Measurements from ENCODE around the gene USP2. TPM values are rescaled to one million over a fixed set of nuclear protein-coding genes. Genes with fewer than 3 reads are reported as not detected.

The USP2 gene
- total RNA-seq, 4 donors from 2014 or later = 4.6 to 10.0 (median 6.6) TPM

GRCh38 chr11:119316729-119317591 lies 64.5 kb downstream of the USP2 start, which contains the start of gene MCAM:
TSS of gene MCAM (minus strand) at chr11:119317130. CDS start at chr11:119317101, 29 bp downstream.
- Histone ChIP-seq H3K4me3 (peak within 1 kb of the TSS; percentile 70 to 87), H3K27me3 (no peaks in the 10 kb centered on the region), H3K4me1 (peaks cover 12 to 99% (median 50%) of the 10 kb centered on the region in 3 donors), H3K27ac (peak within 1 kb of the TSS; percentile 90 to 99 (median 98)), H3K36me3 (peaks cover 0 to 31% of the 10 kb centered on the region in 2 donors), H3K9me3 (no peaks in the 10 kb centered on the region)
- TF ChIP-seq POLR2A (IDR thresholded peaks at IDR 0.05) = peak; percentile 85 to 91
- TF ChIP-seq POLR2AphosphoS5 (IDR thresholded peaks at IDR 0.05) = peak; percentile 96
- no peak for TF ChIP-seq EP300 (IDR thresholded peaks at IDR 0.05)
- TF ChIP-seq CTCF (IDR thresholded peaks at IDR 0.05) = no peak
- ATAC-seq = peak; percentile 44
- WGBS, 2 donors (ENCODE audit: low coverage in 1 of 2) = no CpG with 5 or more reads among the region's 74 CpGs

GRCh38 chr11:119316016-119316728 lies 65.3 kb downstream of the USP2 start:
- H3K36me3 ChIP-seq = peaks cover 0 to 38% of the 10 kb centered on the region in 2 donors
- H3K27me3 ChIP-seq = no peaks in the 10 kb centered on the region
- ATAC-seq = peak; percentile 34
- H3K4me1 ChIP-seq = peaks cover 12 to 99% (median 42%) of the 10 kb centered on the region in 3 donors
- H3K4me3 ChIP-seq = peak overlapping the region; percentile 70 to 87
- WGBS, 2 donors (ENCODE audit: low coverage in 1 of 2) = 0% methylated on average over 1 of the region's 46 CpGs; no CpG with 5 or more reads in 1 of the 2 donors
- no peaks in the 10 kb centered on the region for H3K9me3 ChIP-seq
- TF ChIP-seq POLR2AphosphoS5 (IDR thresholded peaks at IDR 0.05) = no peak
- TF ChIP-seq CTCF (IDR thresholded peaks at IDR 0.05) = no peak
- peak in 1 of 2 donors; percentile 20 for TF ChIP-seq POLR2A (IDR thresholded peaks at IDR 0.05)
- TF ChIP-seq EP300 (IDR thresholded peaks at IDR 0.05) = no peak
- peak overlapping the region; percentile 90 to 99 (median 98) for H3K27ac ChIP-seq

- 0% methylated on average over 2 to 3 of the region's 29 CpGs for WGBS, 2 donors (ENCODE audit: low coverage in 1 of 2)
- H3K36me3 ChIP-seq = peaks cover 0 to 46% of the 10 kb centered on the region in 2 donors
- H3K9me3 ChIP-seq = no peaks in the 10 kb centered on the region
- TF ChIP-seq POLR2A (IDR thresholded peaks at IDR 0.05) (no peak), CTCF (IDR thresholded peaks at IDR 0.05) (peak in 3 of 4 experiments; percentile 42 to 52 (median 45)), POLR2AphosphoS5 (IDR thresholded peaks at IDR 0.05) (peak; percentile 52), EP300 (IDR thresholded peaks at IDR 0.05) (no peak)
- peak; percentile 24 for ATAC-seq
- H3K27ac ChIP-seq = peak overlapping the region; percentile 90 to 99 (median 98)
- H3K4me1 ChIP-seq = peaks cover 12 to 99% (median 38%) of the 10 kb centered on the region in 3 donors
- peak overlapping the region; percentile 70 to 87 for H3K4me3 ChIP-seq
- H3K27me3 ChIP-seq = no peaks in the 10 kb centered on the region
Observed at GRCh38 chr11:119315131-119316015, 66.1 kb downstream of the USP2 start.

- peak overlapping the region; percentile 90 to 99 (median 98) for H3K27ac ChIP-seq
- H3K9me3 ChIP-seq = no peaks in the 10 kb centered on the region
- peak overlapping the region; percentile 70 to 87 for H3K4me3 ChIP-seq
- H3K27me3 ChIP-seq = no peaks in the 10 kb centered on the region
- peaks cover 12 to 99% (median 33%) of the 10 kb centered on the region in 3 donors for H3K4me1 ChIP-seq
- no peak for ATAC-seq
- H3K36me3 ChIP-seq = peaks cover 0 to 53% of the 10 kb centered on the region in 2 donors
- WGBS, 2 donors (ENCODE audit: low coverage in 1 of 2) = no CpG with 5 or more reads among the region's 18 CpGs
- TF ChIP-seq POLR2AphosphoS5 (IDR thresholded peaks at IDR 0.05) (no peak), EP300 (IDR thresholded peaks at IDR 0.05) (no peak), POLR2A (IDR thresholded peaks at IDR 0.05) (no peak), CTCF (IDR thresholded peaks at IDR 0.05) (no peak)
Observed at GRCh38 chr11:119314726-119315125, 66.8 kb downstream of the USP2 start.
